ENCODE data around the gene TTF2. TPM values are rescaled to one million over a fixed set of nuclear protein-coding genes. Genes with fewer than 3 reads are reported as not detected.

TTF2 gene
- total RNA-seq (ENCODE audit: low replicate concordance), result 36.1 and 38.2 TPM in 2 replicates

DNA sequence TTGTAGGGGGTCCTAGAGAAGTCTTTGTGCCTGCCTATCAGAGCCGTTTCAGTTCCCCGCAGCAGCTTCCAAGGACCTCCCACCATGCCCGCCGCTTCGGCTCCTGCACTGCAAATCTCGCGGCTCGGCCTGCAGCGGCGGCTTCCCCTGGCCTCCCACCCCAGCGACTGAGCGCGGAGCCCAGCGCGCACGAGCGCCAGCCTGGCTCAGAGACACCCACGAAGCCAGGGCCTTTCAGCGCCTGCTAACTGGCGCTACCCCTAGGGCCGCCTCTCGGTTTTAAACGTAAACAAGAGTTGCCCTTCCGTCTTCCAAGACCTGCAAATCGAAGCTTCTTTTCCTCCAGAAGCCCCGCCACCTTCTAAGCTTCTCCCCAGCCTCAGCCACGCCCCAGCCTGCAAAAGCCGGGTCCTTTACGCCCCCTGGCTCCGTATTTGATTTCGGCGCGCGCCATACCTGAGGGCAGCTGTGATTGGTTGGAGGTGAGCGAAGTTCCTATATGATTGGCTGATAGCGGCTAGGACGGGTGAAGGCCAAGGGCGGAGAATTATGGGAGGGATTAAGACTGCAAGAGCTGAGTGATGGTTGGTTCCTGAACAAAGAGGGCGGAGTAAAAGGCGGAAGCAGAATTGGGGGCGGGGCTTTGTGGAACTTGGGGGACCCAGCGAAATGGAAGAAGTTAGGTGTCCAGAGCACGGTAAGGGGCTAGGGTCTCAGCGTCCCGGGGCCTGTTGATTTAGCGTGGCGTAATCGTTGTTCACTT is at the start of gene TTF2:
Gene TTF2 (plus strand): TSS at position 649 of the 763 bp plus-strand sequence. CDS start 21 bp downstream, at position 670.
- H3K36me3 ChIP-seq, result no peaks in the 10 kb centered on the region
- Mint-ChIP-seq H3K27me3 (ENCODE audit: insufficient read depth, low read depth) (no peaks in the 10 kb centered on the region), H3K9me3 (no peaks in the 10 kb centered on the region), H3K27ac (peak within 1 kb of the TSS; percentile 76), H3K36me3 (no peaks in the 10 kb centered on the region), H3K4me1 (peaks cover 15% of the 10 kb centered on the region), H3K4me3 (no peak within 1 kb of the TSS)
- DNase-seq (ENCODE audit: low spot score), result peak; percentile 97
- H3K4me1 ChIP-seq, result peaks cover 5% of the 10 kb centered on the region
- peaks cover 19% of the 10 kb centered on the region for H3F3A ChIP-seq (ENCODE audit: low read depth)
- peak within 1 kb of the TSS; percentile 99 for H3K4me2 ChIP-seq
- H3K9me3 ChIP-seq (ENCODE audit: low read depth), result no peaks in the 10 kb centered on the region
- peak within 1 kb of the TSS; percentile 61 for H3K4me3 ChIP-seq
- no peaks in the 10 kb centered on the region for H3K27me3 ChIP-seq
- peak within 1 kb of the TSS; percentile 65 for H3K27ac ChIP-seq
- peak within 1 kb of the TSS; percentile 34 for H3K9ac ChIP-seq
- TF ChIP-seq, protein P1, sequence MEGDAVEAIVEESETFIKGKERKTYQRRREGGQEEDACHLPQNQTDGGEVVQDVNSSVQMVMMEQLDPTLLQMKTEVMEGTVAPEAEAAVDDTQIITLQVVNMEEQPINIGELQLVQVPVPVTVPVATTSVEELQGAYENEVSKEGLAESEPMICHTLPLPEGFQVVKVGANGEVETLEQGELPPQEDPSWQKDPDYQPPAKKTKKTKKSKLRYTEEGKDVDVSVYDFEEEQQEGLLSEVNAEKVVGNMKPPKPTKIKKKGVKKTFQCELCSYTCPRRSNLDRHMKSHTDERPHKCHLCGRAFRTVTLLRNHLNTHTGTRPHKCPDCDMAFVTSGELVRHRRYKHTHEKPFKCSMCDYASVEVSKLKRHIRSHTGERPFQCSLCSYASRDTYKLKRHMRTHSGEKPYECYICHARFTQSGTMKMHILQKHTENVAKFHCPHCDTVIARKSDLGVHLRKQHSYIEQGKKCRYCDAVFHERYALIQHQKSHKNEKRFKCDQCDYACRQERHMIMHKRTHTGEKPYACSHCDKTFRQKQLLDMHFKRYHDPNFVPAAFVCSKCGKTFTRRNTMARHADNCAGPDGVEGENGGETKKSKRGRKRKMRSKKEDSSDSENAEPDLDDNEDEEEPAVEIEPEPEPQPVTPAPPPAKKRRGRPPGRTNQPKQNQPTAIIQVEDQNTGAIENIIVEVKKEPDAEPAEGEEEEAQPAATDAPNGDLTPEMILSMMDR (IDR thresholded peaks at IDR 0.05), result peak; percentile 36
- TF ChIP-seq EZH2 (IDR thresholded peaks at IDR 0.05) (peak; percentile 27), EZH2phosphoT487 (IDR thresholded peaks at IDR 0.05) (no peak)
- H2AFZ ChIP-seq (replicated peaks), result peak within 1 kb of the TSS; percentile 83
- peaks cover 17% of the 10 kb centered on the region for H3K79me2 ChIP-seq (ENCODE audit: low read depth)
- H4K20me1 ChIP-seq (ENCODE audit: low read depth), result no peaks in the 10 kb centered on the region

DNA sequence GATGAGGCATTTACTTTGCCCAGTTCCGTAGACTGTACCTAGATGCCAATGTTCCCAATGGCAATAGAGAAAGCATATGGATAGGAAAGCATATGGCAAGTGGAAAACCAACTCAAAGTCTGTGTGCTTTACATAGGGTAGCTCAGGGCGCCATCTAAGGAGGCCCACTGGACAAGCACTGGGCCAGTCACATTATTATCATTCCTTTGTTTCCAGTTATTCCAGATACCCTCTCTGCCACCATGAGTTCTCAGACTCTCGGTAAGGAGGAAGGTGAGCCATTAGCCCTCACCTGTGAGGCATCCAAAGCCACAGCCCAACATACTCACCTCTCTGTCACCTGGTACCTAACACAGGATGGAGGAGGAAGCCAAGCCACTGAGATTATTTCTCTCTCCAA is 48.8 kb upstream of the TTF2 start:
- H3K36me3 ChIP-seq, result no peaks in the 10 kb centered on the region
- H3K9me3 ChIP-seq (ENCODE audit: low read depth), result no peaks in the 10 kb centered on the region
- no peak overlapping the region for H3K4me2 ChIP-seq
- no peaks in the 10 kb centered on the region for H3K79me2 ChIP-seq (ENCODE audit: low read depth)
- Mint-ChIP-seq H3K27ac (no peak overlapping the region), H3K4me3 (no peak overlapping the region), H3K4me1 (peaks cover 6% of the 10 kb centered on the region), H3K9me3 (no peaks in the 10 kb centered on the region), H3K36me3 (no peaks in the 10 kb centered on the region), H3K27me3 (ENCODE audit: insufficient read depth, low read depth) (no peaks in the 10 kb centered on the region)
- H3K9ac ChIP-seq, result no peak overlapping the region
- H3F3A ChIP-seq (ENCODE audit: low read depth), result no peaks in the 10 kb centered on the region
- H3K27me3 ChIP-seq, result no peaks in the 10 kb centered on the region
- no peak overlapping the region for H3K4me3 ChIP-seq
- TF ChIP-seq EZH2phosphoT487 (IDR thresholded peaks at IDR 0.05) (no peak), EZH2 (IDR thresholded peaks at IDR 0.05) (no peak)
- TF ChIP-seq, protein P1 (IDR thresholded peaks at IDR 0.05), result no peak
- peaks cover 5% of the 10 kb centered on the region for H3K4me1 ChIP-seq
- no peaks in the 10 kb centered on the region for H4K20me1 ChIP-seq (ENCODE audit: low read depth)
- DNase-seq (ENCODE audit: low spot score), result no peak
- no peak overlapping the region for H2AFZ ChIP-seq (replicated peaks)
- no peak overlapping the region for H3K27ac ChIP-seq

DNA sequence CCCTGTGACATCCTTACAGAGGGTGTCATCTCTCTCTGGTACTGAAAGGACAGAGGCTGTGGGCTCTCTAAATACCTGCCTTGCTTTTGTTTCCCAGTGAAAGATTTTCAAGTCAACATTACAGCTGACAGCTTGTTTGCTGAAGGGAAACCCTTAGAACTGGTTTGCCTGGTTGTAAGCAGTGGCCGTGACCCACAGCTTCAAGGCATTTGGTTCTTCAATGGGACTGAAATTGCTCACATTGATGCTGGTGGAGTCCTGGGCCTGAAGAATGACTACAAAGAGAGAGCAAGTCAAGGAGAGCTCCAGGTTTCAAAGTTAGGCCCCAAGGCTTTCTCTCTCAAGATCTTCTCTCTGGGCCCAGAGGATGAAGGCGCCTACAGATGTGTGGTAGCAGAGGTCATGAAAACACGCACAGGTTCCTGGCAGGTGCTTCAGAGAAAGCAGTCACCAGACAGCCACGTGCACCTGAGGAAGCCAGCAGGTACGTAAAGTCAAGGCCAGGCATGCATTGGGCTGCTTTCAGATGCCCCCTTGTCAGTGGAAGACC is 46.7 kb upstream of the TTF2 start:
- H3K27me3 ChIP-seq, result no peaks in the 10 kb centered on the region
- Mint-ChIP-seq H3K4me3 (no peak overlapping the region), H3K36me3 (no peaks in the 10 kb centered on the region), H3K9me3 (no peaks in the 10 kb centered on the region), H3K4me1 (peaks cover 17% of the 10 kb centered on the region), H3K27ac (no peak overlapping the region), H3K27me3 (ENCODE audit: insufficient read depth, low read depth) (no peaks in the 10 kb centered on the region)
- no peak overlapping the region for H3K9ac ChIP-seq
- no peak for DNase-seq (ENCODE audit: low spot score)
- peaks cover 5% of the 10 kb centered on the region for H3K4me1 ChIP-seq
- no peak overlapping the region for H3K4me3 ChIP-seq
- no peaks in the 10 kb centered on the region for H3K79me2 ChIP-seq (ENCODE audit: low read depth)
- no peak overlapping the region for H2AFZ ChIP-seq (replicated peaks)
- TF ChIP-seq, protein P1 (IDR thresholded peaks at IDR 0.05), result no peak
- no peak for TF ChIP-seq EZH2phosphoT487 (IDR thresholded peaks at IDR 0.05)
- no peak for TF ChIP-seq EZH2 (IDR thresholded peaks at IDR 0.05)
- H3K36me3 ChIP-seq, result no peaks in the 10 kb centered on the region
- H4K20me1 ChIP-seq (ENCODE audit: low read depth), result no peaks in the 10 kb centered on the region
- H3K27ac ChIP-seq, result no peak overlapping the region
- no peaks in the 10 kb centered on the region for H3K9me3 ChIP-seq (ENCODE audit: low read depth)
- H3F3A ChIP-seq (ENCODE audit: low read depth), result no peaks in the 10 kb centered on the region
- no peak overlapping the region for H3K4me2 ChIP-seq
